RWPE1 (cell line): ENCODE results near the gene CACYBP.
"Not testable (repeated sequence)": the region's sequence is repeated elsewhere in the genome, so short reads cannot be mapped to it uniquely, and the experiment has no call there.

ENCODE experiments used
- CTCF ChIA-PET: fragments of 350-600 bp; sonication (Branson Sonifier 250); formaldehyde crosslinking; extraction: SDS; loops from one replicate; lab custom pipeline; 2021; lab: Yijun Ruan, JAX
- POLR2A ChIA-PET: fragments of 400-600 bp; formaldehyde crosslinking; extraction: SDS; loops from one replicate; lab custom pipeline; 2020; ENCODE audit warnings: antibody characterized with exemption; ENCODE audit not compliant: low non-redundant PET; lab: Yijun Ruan, JAX
- DNase-seq: peaks from one replicate; pipeline ENCODE4 v3.0.0; 2012; ENCODE audit warnings: low spot score
- H3K27ac ChIP-seq: fragments of 450-650 bp; 2 replicates; pipeline ENCODE4 v1.5.1; 2017
- CTCF ChIP-seq: fragments of 450-650 bp; conservative IDR thresholded peaks from 2 replicates; pipeline ENCODE4 v1.5.1; 2017; ENCODE audit warnings: low read depth, mild to moderate bottlenecking

The CACYBP gene

GRCh38 chr1:175005085-175005783 is 5.5 kb downstream of the CACYBP start:
- CTCF ChIA-PET: interaction anchor here (0.7 kb wide), 1 partner anchor 10 kb away, joined by 3 read pairs; no protein-coding TSS in a partner anchor
- no peak for TF ChIP-seq CTCF
- POLR2A ChIA-PET: no interaction called here
- DNase-seq: no peak
- H3K27ac ChIP-seq: no peak overlapping the region

- POLR2A ChIA-PET: no interaction called here
- no peak overlapping the region for H3K27ac ChIP-seq
- no peak for TF ChIP-seq CTCF
- CTCF ChIA-PET: no interaction called here
- no peak for DNase-seq
Measured at GRCh38 chr1:175009532-175009931, 9.8 kb downstream of the CACYBP start.

- POLR2A ChIA-PET: no interaction called here
- no peak for DNase-seq
- no peak overlapping the region for H3K27ac ChIP-seq
- TF ChIP-seq CTCF: no peak
- CTCF ChIA-PET: no interaction called here
Measured at GRCh38 chr1:175013445-175013844, 13.7 kb downstream of the CACYBP start.

- H3K27ac ChIP-seq: no peak overlapping the region
- CTCF ChIA-PET: interaction anchor here (0.6 to 0.7 kb wide), 2 partner anchors 10 to 55 kb away, joined by 3 to 5 read pairs; no protein-coding TSS in a partner anchor
- POLR2A ChIA-PET: no interaction called here
- no peak for TF ChIP-seq CTCF
- DNase-seq: no peak
Measured at GRCh38 chr1:175015243-175015642, 15.5 kb downstream of the CACYBP start.

GRCh38 chr1:175019524-175019923 is 19.8 kb downstream of the CACYBP start:
- ChIA-PET CTCF (no interaction called here), POLR2A (no interaction called here)
- no peak for TF ChIP-seq CTCF
- H3K27ac ChIP-seq: no peak overlapping the region
- no peak for DNase-seq

GRCh38 chr1:175023043-175023921 is 23.5 kb downstream of the CACYBP start, which contains the start of gene MRPS14:
Gene MRPS14 (minus strand): TSS chr1:175023425. CDS start chr1:175023408, 17 bp downstream.
- H3K27ac ChIP-seq: peak within 1 kb of the TSS; percentile 78
- DNase-seq: peak; percentile 98
- no peak for TF ChIP-seq CTCF
- ChIA-PET POLR2A (interaction anchor here (0.7 to 1.2 kb wide), 3 partner anchors 23 to 1088 kb away, joined by 4 to 7 read pairs (median 6); no protein-coding TSS in a partner anchor), CTCF (interaction anchor here (0.7 to 1.1 kb wide), 2 partner anchors 102 to 315 kb away, joined by 5 to 7 read pairs; no protein-coding TSS in a partner anchor)

GRCh38 chr1:175023922-175024242 is 24.1 kb downstream of the CACYBP start:
- CTCF ChIA-PET: interaction anchor here (0.5 to 1.1 kb wide), 3 partner anchors 9 to 315 kb away, joined by 4 to 7 read pairs (median 5); no protein-coding TSS in a partner anchor
- peak overlapping the region; percentile 78 for H3K27ac ChIP-seq
- DNase-seq: not testable (repeated sequence)
- POLR2A ChIA-PET: interaction anchor here (0.7 to 1.2 kb wide), 2 partner anchors 23 to 25 kb away, joined by 4 to 6 read pairs; no protein-coding TSS in a partner anchor
